SJCRH30 (cell line): ENCODE measurements around the gene SAMHD1. TPM values are rescaled to one million over a fixed set of nuclear protein-coding genes. Genes with fewer than 3 reads are reported as not detected.
"Not testable (repeated sequence)": the region's sequence is repeated elsewhere in the genome, so short reads cannot be mapped to it uniquely, and the experiment has no call there.

Experiments used
- DNase-seq, 2 experiments: peaks; one replicate each; pipeline ENCODE4 v3.0.0-alpha.2; 2015 to 2020
- H3K27ac ChIP-seq: fragments of 250-450 bp; sonication (Bioruptor Pico); 2 replicates; pipeline ENCODE4 v1.5.1; 2020; ENCODE audit warnings: mild to moderate bottlenecking, moderate library complexity
- H3K27me3 ChIP-seq: fragments of 250-450 bp; sonication (Bioruptor Pico); 2 replicates; pipeline ENCODE4 v1.5.1; 2020; ENCODE audit warnings: mild to moderate bottlenecking, moderate library complexity
- H3K36me3 ChIP-seq: fragments of 250-450 bp; sonication (Bioruptor Pico); 2 replicates; pipeline ENCODE4 v1.5.1; 2020; ENCODE audit warnings: mild to moderate bottlenecking, moderate library complexity
- H3K4me1 ChIP-seq: fragments of 250-450 bp; sonication (Bioruptor Pico); 2 replicates; pipeline ENCODE4 v1.5.1; 2020; ENCODE audit warnings: mild to moderate bottlenecking, moderate library complexity
- H3K4me3 ChIP-seq: fragments of 250-450 bp; sonication (Bioruptor Pico); 2 replicates; pipeline ENCODE4 v1.5.1; 2020; ENCODE audit warnings: mild to moderate bottlenecking, moderate library complexity
- H3K9me3 ChIP-seq: fragments of 250-450 bp; sonication (Bioruptor Pico); replicated peaks from 2 replicates; pipeline ENCODE4 v1.5.1; 2020; ENCODE audit warnings: mild to moderate bottlenecking, moderate library complexity
- total RNA-seq: library from RNA; depleted of rRNA; stranded (reverse); fragments of >200 nt; shearing (Covaris generic); gene quantifications from 2 replicates; pipeline ENCODE4 v1.2.3, GENCODE V29; 2014; rRNA removed

The SAMHD1 gene
- total RNA-seq: 10.1 and 11.9 TPM in 2 replicates

- Histone ChIP-seq H3K9me3 (no peaks in the 10 kb centered on the region), H3K4me1 (peaks cover 6% of the 10 kb centered on the region), H3K4me3 (peak within 1 kb of the TSS; percentile 69), H3K27ac (no peak within 1 kb of the TSS), H3K36me3 (no peaks in the 10 kb centered on the region), H3K27me3 (no peaks in the 10 kb centered on the region)
- peak; percentile 99 to 100 for DNase-seq
Observed at GRCh38 chr20:36951198-36951978, at the start of gene SAMHD1. TSS of gene SAMHD1 (minus strand) at chr20:36951708. CDS start at chr20:36951643, 65 bp downstream.

GRCh38 chr20:37000171-37000570 lies 48.7 kb upstream of the SAMHD1 start:
- peaks cover 67% of the 10 kb centered on the region for H3K36me3 ChIP-seq
- not testable (repeated sequence) for H3K9me3 ChIP-seq, DNase-seq, H3K27ac ChIP-seq, H3K27me3 ChIP-seq, H3K4me1 ChIP-seq, H3K4me3 ChIP-seq

GRCh38 chr20:36998652-36999051 lies 47.1 kb upstream of the SAMHD1 start:
- Histone ChIP-seq H3K4me3 (no peak overlapping the region), H3K27me3 (no peaks in the 10 kb centered on the region), H3K4me1 (no peaks in the 10 kb centered on the region), H3K27ac (no peak overlapping the region), H3K36me3 (peaks cover 59% of the 10 kb centered on the region), H3K9me3 (0 out of 2 replicates have a peak, but pooled peaks cover 4% of the 10 kb centered on the region)
- no peak for DNase-seq

- no peak for DNase-seq
- H3K36me3 ChIP-seq: peaks cover 46% of the 10 kb centered on the region
- no peak overlapping the region for H3K27ac ChIP-seq
- H3K27me3 ChIP-seq: no peaks in the 10 kb centered on the region
- H3K4me1 ChIP-seq: no peaks in the 10 kb centered on the region
- H3K9me3 ChIP-seq: peaks cover 11% of the 10 kb centered on the region; the same call in 1 of the 2 replicates
- H3K4me3 ChIP-seq: no peak overlapping the region
Observed at GRCh38 chr20:36997121-36997520, 45.6 kb upstream of the SAMHD1 start.

GRCh38 chr20:36994221-36994620 lies 42.7 kb upstream of the SAMHD1 start:
- not testable (repeated sequence) for H3K27ac ChIP-seq, H3K4me3 ChIP-seq, H3K27me3 ChIP-seq, DNase-seq, H3K4me1 ChIP-seq
- Histone ChIP-seq H3K9me3 (peaks cover 11% of the 10 kb centered on the region; the same call in 1 of the 2 replicates), H3K36me3 (peaks cover 40% of the 10 kb centered on the region)

GRCh38 chr20:36992802-36993334 lies 41.4 kb upstream of the SAMHD1 start:
- no peaks in the 10 kb centered on the region for H3K27me3 ChIP-seq
- H3K4me1 ChIP-seq: no peaks in the 10 kb centered on the region

GRCh38 chr20:36991703-36992102 lies 40.2 kb upstream of the SAMHD1 start:
- H3K27ac ChIP-seq: no peak overlapping the region
- DNase-seq: no peak
- peaks cover 21% of the 10 kb centered on the region for H3K36me3 ChIP-seq
- H3K9me3 ChIP-seq: peaks cover 11% of the 10 kb centered on the region; the same call in 1 of the 2 replicates
- no peaks in the 10 kb centered on the region for H3K27me3 ChIP-seq
- H3K4me3 ChIP-seq: no peak overlapping the region
- no peaks in the 10 kb centered on the region for H3K4me1 ChIP-seq

More at GRCh38 chr20:36992802-36993334, 41.4 kb upstream of the SAMHD1 start:
- Histone ChIP-seq H3K9me3 (peaks cover 11% of the 10 kb centered on the region; the same call in 1 of the 2 replicates), H3K27ac (no peak overlapping the region), H3K4me3 (no peak overlapping the region), H3K36me3 (peaks cover 27% of the 10 kb centered on the region)
- DNase-seq: no peak

- no peak overlapping the region for H3K27ac ChIP-seq
- DNase-seq: no peak
- H3K4me3 ChIP-seq: no peak overlapping the region
- H3K4me1 ChIP-seq: no peaks in the 10 kb centered on the region
- H3K27me3 ChIP-seq: no peaks in the 10 kb centered on the region
- H3K9me3 ChIP-seq: peaks cover 7% of the 10 kb centered on the region; the same call in 1 of the 2 replicates
- H3K36me3 ChIP-seq: peaks cover 2% of the 10 kb centered on the region
Observed at GRCh38 chr20:36989797-36990196, 38.3 kb upstream of the SAMHD1 start.

GRCh38 chr20:36988494-36988966 lies 37.0 kb upstream of the SAMHD1 start:
- no peaks in the 10 kb centered on the region for H3K27me3 ChIP-seq
- peak; percentile 18 to 51 for DNase-seq
- no peaks in the 10 kb centered on the region for H3K36me3 ChIP-seq

GRCh38 chr20:36984257-36984638 lies 32.7 kb upstream of the SAMHD1 start:
- DNase-seq: peak in 1 of 2 experiments; percentile 26
- H3K9me3 ChIP-seq: no peaks in the 10 kb centered on the region
- H3K36me3 ChIP-seq: no peaks in the 10 kb centered on the region
- H3K27me3 ChIP-seq: no peaks in the 10 kb centered on the region
- H3K4me1 ChIP-seq: no peaks in the 10 kb centered on the region
- H3K27ac ChIP-seq: no peak overlapping the region
- H3K4me3 ChIP-seq: no peak overlapping the region

More at GRCh38 chr20:36988494-36988966, 37.0 kb upstream of the SAMHD1 start:
- no peaks in the 10 kb centered on the region for H3K4me1 ChIP-seq
- H3K9me3 ChIP-seq: peaks cover 6% of the 10 kb centered on the region; the same call in 1 of the 2 replicates
- no peak overlapping the region for H3K4me3 ChIP-seq
- no peak overlapping the region for H3K27ac ChIP-seq

GRCh38 chr20:36975099-36975818 lies 23.8 kb upstream of the SAMHD1 start:
- H3K27me3 ChIP-seq: no peaks in the 10 kb centered on the region
- no peak overlapping the region for H3K27ac ChIP-seq
- 0 out of 2 replicates have a peak, but pooled peaks cover 2% of the 10 kb centered on the region for H3K9me3 ChIP-seq
- no peak overlapping the region for H3K4me3 ChIP-seq
- H3K4me1 ChIP-seq: no peaks in the 10 kb centered on the region
- DNase-seq: no peak
- H3K36me3 ChIP-seq: no peaks in the 10 kb centered on the region

GRCh38 chr20:36974660-36975059 lies 23.2 kb upstream of the SAMHD1 start:
- DNase-seq: no peak
- H3K27ac ChIP-seq: no peak overlapping the region
- H3K9me3 ChIP-seq: 0 out of 2 replicates have a peak, but pooled peaks cover 2% of the 10 kb centered on the region
- H3K4me1 ChIP-seq: no peaks in the 10 kb centered on the region
- no peaks in the 10 kb centered on the region for H3K36me3 ChIP-seq
- H3K4me3 ChIP-seq: no peak overlapping the region
- H3K27me3 ChIP-seq: no peaks in the 10 kb centered on the region

GRCh38 chr20:36971103-36971502 lies 19.6 kb upstream of the SAMHD1 start:
- no peak for DNase-seq
- no peaks in the 10 kb centered on the region for H3K27me3 ChIP-seq
- no peaks in the 10 kb centered on the region for H3K4me1 ChIP-seq
- 0 out of 2 replicates have a peak, but pooled peaks cover 2% of the 10 kb centered on the region for H3K9me3 ChIP-seq
- no peaks in the 10 kb centered on the region for H3K36me3 ChIP-seq
- H3K4me3 ChIP-seq: no peak overlapping the region
- H3K27ac ChIP-seq: no peak overlapping the region

GRCh38 chr20:36969478-36970186 lies 18.1 kb upstream of the SAMHD1 start:
- Histone ChIP-seq H3K36me3 (no peaks in the 10 kb centered on the region), H3K4me1 (no peaks in the 10 kb centered on the region), H3K27ac (no peak overlapping the region), H3K9me3 (no peaks in the 10 kb centered on the region), H3K27me3 (no peaks in the 10 kb centered on the region), H3K4me3 (no peak overlapping the region)
- DNase-seq: no peak
